Measurements from ENCODE around the gene CIB1.
A peak's percentile ranks its signal among the peaks of the same experiment; 100 is the strongest.

The CIB1 gene

DNA sequence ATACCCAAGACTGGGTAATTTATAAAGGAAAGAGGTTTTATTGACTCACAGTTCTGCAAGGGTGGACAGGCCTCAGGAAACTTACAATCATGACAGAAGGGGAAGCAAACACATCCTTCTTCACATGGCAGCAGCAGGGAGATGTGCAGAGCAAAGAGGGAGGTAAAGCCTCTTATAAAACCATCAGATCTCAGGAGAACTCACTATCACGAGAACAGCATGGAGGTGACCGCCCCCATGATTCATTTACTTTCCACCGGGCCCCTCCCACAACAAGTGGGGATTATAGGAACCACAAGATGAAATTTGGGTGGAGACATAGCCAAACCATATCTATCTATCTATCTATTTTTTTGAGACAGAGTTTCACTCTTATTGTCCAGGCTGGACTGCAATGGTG lies 5.6 kb upstream of the CIB1 start:
- no peak for DNase-seq

- no peak for DNase-seq
These were observed 601 bp upstream of the CIB1 start, which contains the start of gene GDPGP1 for GRCh38 chr15:90234096-90234988. Gene GDPGP1 (plus strand): TSS chr15:90234209. CDS start chr15:90240909, 6,700 bp downstream.

DNA sequence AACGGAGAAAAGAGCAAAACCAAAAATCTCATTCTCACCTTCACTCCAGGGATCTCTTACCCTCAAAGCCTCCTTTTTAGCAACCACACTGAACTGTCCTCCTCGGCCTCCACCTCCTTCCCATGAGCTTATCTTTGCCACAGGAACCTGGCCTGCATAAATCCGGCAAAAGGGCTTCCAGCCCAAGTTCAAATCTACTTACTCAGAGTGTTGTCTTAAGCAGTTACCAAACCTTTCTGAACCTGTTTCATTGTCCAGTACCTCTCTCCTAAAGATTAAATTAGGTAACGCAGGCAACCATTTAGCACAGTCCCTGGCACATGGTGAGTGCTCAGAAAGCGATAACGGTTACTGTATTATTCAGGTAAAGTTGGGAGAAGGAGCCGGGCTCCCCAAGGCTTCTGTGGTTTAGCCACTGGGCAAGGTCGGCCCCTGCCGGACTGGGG lies 777 bp downstream of the CIB1 start:
- DNase-seq: no peak

- DNase-seq: peak; percentile 22
These were observed 1.5 kb downstream of the CIB1 start for GRCh38 chr15:90232196-90232595.

GRCh38 chr15:90231028-90232017 lies 2.4 kb downstream of the CIB1 start:
- peak; percentile 91 for DNase-seq

- no peak for DNase-seq
These were observed 3.1 kb downstream of the CIB1 start for GRCh38 chr15:90230610-90231009.

DNA sequence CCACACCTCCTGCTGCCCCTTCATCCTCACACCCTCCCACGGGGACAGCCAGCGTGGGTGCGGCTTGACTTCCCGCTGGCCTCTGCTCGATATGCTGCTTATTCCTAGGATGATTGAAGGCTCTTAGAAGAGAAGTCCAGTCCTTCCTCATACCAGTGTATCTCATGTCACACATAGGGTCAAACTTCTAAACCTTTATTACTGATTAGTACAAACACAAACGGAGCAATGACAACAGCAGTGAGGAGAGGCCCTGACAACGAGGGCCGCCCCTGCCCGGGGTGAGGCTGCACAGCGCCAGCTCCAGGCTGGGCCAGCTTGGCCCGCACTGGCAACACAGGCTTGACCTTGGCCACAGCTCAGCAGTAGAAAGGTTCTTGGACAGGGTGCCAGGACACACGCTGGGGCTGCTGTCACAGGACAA lies 3.7 kb downstream of the CIB1 start:
- DNase-seq: no peak

DNA sequence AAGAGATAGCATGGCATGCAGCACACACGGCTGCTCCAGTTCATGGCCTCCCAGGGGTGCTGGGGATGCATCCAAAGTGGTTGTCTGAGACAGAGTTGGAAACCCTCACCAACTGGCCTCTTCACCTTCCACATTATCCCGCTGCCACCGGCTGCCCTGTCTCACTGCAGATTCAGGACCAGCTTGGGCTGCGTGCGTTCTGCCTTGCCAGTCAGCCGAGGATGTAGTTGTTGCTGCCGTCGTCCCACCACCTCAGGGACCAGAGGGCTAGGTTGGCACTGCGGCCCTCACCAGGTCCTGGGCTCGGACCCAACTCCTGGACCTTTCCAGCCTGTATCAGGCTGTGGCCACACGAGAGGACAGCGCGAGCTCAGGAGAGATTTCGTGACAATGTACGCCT lies 4.8 kb downstream of the CIB1 start:
- DNase-seq: no peak

DNA sequence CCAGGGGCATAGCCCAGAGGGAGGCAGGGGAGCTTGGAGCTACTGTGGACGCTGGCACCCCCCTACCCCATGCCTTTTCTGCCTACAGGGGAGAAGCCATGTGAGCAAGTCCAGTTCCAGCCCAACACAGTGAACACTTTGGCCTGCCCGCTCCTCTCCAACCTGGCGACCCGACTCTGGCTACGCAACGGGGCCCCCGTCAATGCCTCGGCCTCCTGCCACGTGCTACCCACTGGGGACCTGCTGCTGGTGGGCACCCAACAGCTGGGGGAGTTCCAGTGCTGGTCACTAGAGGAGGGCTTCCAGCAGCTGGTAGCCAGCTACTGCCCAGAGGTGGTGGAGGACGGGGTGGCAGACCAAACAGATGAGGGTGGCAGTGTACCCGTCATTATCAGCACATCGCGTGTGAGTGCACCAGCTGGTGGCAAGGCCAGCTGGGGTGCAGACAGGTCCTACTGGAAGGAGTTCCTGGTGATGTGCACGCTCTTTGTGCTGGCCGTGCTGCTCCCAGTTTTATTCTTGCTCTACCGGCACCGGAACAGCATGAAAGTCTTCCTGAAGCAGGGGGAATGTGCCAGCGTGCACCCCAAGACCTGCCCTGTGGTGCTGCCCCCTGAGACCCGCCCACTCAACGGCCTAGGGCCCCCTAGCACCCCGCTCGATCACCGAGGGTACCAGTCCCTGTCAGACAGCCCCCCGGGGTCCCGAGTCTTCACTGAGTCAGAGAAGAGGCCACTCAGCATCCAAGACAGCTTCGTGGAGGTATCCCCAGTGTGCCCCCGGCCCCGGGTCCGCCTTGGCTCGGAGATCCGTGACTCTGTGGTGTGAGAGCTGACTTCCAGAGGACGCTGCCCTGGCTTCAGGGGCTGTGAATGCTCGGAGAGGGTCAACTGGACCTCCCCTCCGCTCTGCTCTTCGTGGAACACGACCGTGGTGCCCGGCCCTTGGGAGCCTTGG lies 5.6 kb downstream of the CIB1 start:
- no peak for DNase-seq

DNA sequence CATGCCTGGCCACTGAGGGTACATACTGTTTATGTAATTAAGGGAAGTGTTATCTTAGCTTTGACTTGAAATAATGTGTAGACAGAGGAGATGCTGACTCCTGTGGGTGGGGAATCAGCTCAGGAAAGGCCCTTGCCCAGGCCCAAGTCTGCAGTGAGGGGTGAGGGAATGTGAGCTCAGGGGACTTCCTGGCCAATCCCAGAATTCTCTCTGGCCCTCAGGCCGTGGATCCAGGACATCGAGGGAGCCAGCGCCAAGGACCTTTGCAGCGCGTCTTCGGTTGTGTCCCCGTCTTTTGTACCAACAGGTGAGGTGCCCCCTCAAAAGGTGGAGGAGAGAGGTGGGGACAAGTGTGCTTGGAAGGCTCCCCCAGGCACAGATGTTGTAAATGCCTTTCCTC lies 6.4 kb downstream of the CIB1 start:
- no peak for DNase-seq

DNA sequence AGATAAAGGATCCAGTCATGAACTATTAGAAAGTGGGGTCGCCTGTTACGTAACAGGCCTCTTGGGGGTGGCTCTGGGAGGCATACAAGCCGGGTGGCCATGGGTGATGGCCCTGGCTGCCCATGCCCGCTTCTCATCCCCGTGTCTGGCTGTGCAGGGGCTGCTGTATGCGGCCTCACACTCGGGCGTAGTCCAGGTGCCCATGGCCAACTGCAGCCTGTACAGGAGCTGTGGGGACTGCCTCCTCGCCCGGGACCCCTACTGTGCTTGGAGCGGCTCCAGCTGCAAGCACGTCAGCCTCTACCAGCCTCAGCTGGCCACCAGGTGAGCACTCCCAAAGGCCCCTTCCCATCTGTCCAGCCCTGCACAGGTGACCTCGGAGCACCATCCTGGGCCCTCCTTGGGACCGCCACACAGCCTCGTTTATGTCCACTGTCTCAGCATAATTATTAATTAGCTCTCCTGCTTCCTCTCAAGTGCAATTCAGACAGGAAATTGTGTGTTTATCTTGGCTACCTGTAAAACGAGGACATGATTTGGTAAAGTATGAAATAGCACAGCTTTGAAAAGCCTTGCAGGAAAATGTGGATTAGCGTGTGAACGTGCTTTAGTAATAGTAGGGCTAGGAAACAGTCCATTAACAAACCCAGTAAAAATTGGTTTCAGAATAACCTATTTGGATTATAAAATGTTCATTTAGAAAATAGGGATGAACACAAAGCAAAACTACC lies 8.1 kb downstream of the CIB1 start:
- DNase-seq: no peak

GRCh38 chr15:90225047-90225446 lies 8.7 kb downstream of the CIB1 start:
- no peak for DNase-seq

- no peak for DNase-seq
These were observed 10.1 kb downstream of the CIB1 start for GRCh38 chr15:90223441-90224165.

GRCh38 chr15:90222547-90222946 lies 11.2 kb downstream of the CIB1 start:
- DNase-seq: no peak

DNA sequence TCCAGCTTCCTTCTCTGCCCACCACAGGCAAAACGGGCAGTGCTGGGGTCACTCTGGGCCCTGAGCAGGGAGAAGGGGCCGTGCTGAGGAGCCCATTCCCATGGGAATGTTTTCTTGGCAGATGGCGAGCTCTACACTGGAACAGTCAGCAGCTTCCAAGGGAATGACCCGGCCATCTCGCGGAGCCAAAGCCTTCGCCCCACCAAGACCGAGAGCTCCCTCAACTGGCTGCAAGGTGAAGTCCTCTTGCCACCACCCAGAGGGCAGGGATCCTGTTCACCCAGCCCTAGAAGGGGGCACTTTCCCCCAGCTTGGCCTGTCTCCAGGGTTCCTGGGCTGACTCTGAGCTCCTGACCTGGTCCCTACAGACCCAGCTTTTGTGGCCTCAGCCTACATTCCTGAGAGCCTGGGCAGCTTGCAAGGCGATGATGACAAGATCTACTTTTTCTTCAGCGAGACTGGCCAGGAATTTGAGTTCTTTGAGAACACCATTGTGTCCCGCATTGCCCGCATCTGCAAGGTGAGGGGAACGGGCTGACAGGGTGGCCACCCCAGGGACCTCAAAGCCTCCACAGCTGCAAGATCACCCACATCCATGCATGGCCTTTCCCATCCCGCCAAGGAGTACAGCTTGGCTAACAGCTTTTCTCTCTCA lies 12.4 kb downstream of the CIB1 start:
- DNase-seq: peak; percentile 35

DNA sequence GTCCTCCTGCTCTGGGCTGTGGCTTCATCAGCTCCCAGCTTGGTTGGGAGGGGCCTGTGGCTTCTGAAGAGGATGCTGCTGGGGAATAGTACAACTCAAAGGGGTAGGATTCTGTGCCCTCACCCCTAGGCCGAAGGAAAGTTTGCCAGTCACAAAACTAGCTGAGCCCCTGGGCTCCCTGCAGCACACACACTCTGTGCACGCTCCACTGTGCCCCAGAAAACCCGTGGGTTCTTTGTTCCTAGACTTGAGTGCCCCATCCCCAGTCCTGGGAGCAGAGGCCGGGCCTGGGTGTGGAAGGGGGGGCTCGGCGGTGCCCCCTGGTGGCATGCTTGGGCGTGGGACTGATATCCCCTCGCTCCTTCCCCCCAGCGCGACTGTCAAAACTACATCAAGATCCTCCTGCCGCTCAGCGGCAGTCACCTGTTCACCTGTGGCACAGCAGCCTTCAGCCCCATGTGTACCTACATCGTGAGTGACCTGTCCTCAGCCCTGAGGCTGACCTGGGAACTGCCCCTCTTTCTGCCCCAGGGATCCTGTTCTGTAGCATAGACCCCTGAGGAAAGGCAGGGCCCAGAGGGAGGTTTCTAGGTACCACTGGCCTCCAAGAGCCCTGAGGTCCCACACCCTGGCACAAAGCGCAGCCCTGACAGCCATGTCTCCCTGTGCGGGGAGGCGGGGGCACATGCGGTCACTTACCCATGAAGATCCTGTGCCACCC lies 14.2 kb downstream of the CIB1 start:
- DNase-seq: peak; percentile 55

DNA sequence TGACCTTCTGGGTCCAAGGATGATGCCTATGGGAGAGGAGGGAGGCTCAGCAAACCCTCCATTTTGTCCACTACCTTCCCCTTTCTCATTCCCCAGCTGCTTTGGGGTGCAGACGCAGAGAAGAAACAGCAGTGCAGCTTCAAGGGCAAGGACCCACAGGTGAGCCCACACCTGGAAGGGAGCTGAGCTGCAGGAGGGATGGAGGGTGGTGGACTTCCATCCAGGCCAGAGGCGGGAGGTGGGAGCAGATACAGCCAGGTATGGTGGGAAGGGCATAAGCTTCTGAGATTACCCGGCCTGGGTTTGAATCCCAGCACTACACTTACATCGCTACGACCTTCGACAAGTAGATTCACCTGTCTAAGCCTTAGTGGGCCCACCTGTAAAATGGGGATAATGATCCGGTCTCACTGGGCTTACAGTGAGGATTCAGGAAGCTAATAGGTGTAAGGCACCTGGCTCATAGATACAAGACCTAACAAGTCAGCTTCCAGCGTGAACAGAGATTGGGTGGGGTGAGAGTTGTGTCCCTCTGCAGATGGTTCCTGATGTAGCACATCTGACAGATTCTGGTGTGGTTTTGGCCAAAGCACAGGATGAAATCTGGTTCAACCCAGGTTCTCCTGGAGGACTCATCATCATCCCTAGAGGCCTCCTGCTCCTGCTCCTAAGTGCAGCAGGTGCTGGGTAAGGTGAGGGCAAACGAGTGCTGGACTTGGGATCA lies 15.9 kb downstream of the CIB1 start:
- DNase-seq: no peak

DNA sequence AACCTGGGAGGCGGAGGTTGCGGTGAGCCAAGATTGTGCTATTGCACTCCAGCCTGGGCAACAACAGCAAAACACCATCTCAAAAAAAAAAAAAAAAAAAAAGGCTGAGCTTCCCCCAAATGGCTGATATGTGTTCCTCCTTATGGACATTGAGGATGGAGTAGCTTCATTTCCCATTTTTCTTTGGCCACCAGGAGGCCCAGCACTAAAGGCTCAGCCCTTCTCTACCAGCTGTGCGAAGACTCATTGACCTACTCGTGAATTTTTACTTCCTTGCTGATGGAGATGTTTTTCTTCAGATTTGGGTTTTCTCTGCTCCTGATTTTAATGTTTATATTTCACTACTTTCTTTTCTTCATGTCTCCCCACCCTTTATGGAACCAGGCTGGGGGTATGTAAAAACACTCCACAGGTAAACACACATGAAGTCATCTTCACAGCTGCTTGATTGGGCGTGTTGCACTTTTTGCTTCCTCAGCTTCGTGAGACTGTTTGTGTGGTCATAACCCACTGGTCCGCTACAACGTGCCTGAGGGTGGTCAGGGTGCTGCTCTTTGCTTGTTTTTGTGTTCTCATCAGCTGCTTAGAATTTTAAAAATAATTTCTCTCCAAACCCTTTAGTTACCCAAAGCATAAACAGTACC lies 19.1 kb downstream of the CIB1 start:
- DNase-seq: no peak
